GM19324 (cell line): ENCODE data around the gene DDB1.

Experiments used
- ATAC-seq: cut with Tn5 transposase; IDR thresholded peaks from one replicate; pipeline ENCODE4 v1.9.1; 2021; ENCODE audit warnings: mild to moderate bottlenecking, moderate library complexity; ENCODE audit not compliant: unreplicated experiment, low FRiP score

The DDB1 gene

DNA sequence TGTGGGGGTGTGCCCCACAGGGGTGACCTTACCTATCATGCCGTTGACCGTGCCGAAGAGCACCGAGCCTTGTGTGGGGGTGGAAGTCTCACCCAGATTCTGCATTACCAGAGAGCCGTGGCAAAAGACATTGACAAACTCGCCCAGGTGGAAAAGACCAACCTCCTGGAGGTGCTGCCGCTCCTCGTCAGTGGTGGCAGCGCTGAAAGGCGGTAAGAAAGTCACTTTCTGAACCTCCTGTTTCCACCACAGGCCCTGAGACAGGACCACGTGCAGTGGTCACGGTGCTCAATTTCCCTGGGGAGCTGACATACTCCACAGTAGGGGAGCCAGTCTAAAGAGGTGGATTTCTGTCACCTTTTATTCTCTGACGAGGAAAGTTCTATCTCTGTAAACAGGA lies 30.4 kb downstream of the DDB1 start:
- ATAC-seq, result no peak

DNA sequence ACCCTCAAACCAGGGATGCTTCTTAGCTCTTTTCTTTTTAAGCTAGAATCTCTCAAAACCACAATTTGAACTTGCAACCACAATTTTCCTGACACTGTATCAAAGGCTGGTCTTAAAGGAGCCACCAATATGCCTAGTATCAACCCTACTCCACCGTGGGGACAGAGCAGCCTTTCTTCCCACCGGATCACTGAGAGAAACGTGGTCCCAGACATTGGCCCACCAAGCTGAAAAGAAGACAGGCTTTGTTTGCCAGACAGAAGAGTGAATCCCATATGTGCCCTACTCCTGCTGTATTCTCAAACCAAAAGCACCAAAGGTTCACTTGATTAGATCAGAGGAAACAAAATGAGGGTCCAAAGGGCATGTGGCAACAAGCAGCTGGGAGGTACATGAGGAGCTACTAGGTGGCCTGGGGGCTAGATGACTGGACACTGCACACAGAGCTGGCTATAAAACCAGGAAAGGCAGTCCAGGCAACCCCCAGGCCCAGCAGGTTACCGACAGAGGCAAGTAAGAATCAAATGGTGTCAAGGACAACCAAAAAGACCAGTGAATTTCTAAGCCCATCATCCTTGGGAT lies 34.2 kb downstream of the DDB1 start:
- no peak for ATAC-seq

DNA sequence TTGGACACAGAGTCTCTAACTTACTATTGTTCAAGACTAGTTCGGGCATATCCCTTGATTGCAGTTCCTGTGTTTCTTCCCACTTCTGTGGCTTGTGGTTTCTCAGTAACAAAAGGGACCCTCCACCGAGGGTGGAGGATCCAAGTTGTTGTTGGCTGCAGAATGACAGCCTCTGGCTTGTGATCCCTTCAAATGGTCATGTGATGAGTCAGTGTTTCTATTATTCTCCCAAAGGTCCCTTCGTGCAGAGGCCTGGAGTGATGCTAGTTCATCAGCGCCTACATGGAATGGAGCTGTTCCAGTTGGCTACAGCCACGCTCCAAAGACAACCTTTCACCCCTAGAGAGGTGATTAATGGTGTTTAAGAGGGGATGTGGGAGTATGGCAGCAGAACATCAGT lies 35.2 kb downstream of the DDB1 start:
- no peak for ATAC-seq

DNA sequence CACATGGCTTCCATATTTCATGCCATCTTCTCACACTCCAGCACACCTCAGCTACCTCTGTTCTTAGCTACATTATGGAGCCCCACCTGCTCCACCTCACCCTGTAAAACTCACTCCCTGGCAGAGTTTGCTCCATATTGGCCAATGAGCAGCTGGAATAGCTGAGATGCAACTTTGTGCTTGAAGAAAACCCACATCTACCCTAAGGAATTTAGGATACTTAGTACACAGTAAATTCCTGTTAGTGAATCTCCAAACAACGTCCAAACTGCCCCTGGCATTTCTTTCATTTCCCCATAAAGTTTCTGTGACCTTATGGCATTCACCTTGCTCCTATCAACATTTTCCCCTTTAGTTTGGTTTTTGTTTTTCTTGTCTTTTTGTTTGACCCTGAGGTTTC lies 35.6 kb downstream of the DDB1 start:
- no peak for ATAC-seq

DNA sequence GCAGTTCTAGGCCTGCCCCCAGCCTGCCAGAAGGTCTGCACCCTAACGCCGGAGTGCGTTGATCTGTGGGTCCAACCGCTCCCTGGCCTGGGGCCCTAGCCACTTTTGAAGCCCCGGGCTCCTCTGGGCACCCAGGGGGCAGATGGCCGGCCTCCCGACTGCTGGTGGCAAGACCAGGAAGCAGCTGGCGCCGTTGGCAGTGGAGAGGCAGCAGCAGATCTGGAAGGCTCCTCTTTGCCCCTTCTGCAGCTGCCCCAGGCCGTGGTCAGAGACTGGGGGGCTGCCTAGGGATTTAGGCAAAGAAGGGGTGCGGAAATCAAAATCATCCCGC lies 37.3 kb downstream of the DDB1 start:
- no peak for ATAC-seq

DNA sequence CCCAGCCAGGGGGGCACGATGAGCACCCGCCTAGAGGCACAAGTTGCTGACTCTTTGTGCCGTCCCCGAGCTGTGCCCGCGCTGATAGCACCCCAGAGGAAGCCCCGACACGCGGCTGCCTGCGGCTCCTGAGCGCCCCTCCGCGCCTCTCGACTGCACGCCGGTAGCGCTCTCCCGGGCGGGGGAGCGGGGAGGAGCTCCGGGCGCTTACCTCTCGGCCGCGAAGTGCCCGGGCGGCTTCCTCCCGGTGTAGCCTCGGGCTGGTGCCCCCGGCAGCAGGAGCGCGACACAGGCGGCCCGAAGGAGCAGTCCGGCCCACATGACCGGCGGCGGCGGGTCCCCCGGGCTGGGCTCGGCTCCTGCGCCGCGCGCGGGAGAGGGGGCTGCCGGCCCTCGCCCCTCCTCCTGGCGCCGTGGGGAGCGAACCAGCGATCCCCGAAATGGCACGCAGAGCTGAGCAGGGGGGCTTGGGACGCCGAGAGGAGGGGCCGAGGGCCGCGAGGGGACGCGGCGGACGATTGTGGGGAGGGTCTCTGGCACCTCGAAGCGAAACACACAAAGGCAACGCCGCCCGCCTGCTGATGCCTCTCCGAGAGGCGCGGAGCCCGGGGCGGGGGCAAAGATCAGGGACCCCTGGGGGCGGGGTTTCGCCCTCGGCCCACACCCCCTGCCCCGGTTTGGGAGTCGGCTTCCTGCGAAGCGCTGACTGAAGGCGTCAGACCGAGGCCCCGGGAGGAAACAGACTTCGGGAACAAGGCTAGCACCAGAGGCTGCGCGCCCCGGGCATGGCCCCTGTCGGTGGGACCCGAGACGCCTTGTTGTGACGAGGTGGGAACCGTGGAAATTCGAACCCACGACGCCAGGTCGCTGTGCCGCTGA lies 37.9 kb downstream of the DDB1 start, which contains the start of gene VWCE:
VWCE (minus strand) TSS at position 600 of the 879 bp plus-strand sequence; CDS start at position 321, 279 bp downstream.
- peak; percentile 60 for ATAC-seq

DNA sequence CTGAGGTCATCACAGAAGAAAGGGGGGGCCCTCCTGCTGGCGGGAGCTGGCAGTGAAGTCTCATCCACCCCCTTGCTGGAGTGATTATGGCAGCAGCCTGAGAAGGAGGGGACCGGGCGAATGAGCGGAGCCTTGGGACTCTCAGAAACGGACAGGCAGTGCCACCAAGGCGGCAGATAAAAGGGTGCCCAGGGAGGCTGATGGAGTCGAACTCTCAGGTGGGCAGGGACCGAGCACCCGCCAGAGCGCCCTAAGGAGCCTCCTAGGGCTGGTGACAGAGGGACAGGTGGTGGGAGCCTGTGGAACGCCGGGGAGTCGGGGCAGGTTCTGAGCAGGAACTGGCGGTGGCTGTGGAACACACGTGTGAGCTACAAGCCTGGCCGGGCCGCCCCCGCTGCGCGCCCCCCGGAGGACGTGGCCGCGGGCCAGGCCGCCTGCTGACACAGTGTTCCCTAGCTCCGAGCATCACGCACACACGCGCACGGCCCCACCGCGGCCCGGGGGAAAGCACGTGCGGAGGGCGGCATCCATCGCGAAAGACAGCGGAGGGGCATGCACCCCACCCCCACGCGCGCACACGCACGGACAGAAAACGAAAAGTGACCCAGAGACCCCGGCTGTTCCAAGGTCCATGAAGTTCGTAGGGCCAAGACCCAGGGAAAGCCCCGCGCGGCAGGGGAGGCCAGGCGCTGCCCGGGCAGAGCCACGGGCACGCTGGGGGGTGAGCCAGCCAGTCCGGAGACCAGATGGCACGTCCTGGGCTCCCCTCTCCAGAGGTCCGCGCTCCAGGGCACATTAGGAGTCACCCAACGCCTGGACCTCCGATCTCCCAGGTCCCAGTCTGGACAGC lies 38.8 kb downstream of the DDB1 start:
- ATAC-seq, result peak; percentile 32

DNA sequence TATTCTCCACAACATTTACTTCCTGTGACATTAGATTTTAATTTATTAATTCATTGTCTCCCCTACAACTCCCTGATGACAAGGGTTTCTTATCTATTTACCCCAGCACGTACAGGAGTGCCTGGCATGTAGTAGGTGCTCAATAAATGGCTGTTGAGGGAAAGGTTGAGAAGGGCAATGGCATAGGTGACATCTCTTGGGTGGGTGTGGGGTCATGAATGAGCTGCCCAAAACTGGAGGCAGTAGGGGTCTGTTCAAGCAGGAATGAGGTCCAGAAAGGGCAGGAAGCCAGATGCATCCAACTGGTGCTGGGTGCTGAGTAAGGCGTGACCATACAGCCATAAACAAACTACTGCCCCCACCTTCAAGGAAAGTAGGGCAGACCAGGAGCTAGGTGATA lies 40.5 kb downstream of the DDB1 start:
- ATAC-seq, result no peak

DNA sequence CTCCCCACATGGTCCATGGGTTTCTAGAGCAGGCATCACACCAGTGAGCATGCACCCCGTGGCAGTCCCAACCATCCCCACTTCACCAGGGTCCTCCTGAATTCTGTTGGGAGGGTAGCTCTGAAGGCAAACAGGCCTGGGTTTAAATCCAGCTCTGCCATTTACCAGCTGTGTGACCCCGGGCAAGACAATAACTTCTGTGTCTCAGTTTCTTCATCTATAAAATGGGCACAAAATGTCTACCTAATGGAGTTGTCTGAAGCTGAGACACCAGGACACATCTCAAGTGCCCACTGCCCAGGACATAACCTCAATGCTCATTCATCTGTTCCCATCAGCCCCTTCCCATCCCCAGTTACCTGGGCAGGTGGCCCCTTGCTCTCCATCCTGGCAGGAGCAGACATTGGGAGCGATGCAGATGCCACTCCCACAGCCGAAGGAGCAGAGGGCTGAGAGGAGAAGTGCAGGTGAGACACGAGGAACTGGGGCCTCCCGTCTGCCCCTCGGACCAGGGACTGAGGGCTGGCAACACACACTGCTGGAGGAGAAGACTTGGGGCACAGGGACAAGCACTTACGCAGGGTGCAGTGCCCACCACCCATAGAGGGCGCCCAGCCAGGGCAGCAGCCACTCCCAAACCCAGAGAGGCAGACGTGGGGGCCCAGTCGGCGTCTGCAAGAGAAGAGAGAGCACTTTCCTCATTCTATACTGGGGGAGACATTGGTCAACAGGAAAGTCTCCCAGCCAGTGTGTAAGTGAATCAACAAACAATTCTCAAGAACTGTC lies 41.8 kb downstream of the DDB1 start:
- no peak for ATAC-seq

DNA sequence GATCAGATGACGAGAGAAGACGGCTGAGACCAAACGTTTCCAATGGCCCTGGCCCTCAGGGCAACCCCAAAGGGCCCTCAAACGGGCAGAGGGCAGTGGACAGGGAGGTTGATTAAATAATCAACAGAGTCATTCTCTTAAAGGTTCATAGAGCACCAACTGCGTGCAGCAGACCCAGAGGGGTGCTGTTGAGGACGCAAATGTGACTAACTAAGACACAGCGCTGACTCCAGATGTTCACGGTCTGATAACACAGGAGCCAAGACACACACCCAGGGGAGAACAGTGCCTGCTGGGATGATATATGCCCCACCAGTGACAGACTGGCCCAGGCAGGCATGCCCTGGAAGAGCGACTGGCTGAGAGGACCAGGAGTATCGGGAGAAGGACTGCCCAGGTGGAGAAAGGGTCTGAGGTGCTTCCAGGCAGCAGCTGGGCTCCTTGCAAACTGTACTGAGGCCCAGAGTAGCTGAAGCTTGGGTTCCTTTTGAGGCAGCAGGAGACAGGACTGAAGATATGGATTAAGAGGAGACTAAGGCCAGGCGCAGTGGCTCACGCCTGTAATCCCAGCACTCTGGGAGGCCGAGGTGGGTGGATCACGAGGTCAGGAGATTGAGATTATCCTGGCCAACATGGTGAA lies 45.4 kb downstream of the DDB1 start:
- no peak for ATAC-seq

DNA sequence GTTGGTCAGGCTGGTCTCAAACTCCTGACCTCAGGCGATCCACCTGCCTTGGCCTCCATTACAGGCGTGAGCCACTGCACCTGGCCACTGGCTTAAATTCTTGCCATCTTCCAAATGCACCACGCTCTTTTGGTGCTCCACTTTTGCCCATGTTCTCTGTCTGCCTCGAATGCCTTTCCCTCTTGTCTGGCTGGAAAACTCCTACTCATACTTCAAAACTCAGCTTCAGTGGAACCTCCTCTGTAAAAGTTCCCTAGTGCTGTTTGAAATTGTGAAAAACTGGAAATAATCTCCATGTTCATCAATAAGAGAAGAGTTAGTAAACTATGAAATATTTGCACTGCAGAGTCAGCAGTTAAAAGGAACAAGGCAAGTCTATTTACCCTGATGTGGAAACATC lies 49.3 kb downstream of the DDB1 start:
- ATAC-seq, result no peak

DNA sequence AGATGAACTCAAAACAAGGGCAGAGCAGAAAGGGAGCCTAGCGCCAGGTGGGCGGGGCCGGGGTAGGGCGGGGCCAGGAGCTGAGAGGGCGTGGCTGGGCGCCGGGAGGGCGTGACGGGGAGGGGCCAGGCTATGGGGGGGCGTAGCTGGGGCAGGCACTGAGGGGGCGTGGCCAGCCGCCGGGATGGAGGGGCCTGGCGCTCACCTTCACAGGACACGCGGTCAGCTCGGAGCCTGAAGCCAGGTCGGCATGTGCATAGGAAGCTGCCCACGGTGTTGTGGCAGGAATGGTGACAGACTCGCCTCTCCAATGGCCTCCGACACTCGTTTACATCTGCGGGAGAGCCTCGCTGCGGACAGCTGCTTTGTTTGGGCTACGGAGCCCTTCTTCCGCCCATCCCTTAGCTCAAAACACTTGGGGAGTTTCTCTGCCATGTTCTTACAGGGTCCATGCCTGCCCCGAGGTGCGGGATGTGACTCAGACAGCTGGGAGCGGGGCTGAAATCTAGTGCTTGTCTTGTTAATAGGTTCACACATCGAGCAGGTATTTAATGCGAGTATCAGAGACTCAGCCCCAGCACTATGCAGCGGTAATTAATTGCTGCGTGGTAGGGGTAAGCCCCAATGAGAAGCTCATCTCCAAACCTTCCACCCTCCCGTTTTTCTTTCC lies 51.2 kb downstream of the DDB1 start:
- no peak for ATAC-seq

DNA sequence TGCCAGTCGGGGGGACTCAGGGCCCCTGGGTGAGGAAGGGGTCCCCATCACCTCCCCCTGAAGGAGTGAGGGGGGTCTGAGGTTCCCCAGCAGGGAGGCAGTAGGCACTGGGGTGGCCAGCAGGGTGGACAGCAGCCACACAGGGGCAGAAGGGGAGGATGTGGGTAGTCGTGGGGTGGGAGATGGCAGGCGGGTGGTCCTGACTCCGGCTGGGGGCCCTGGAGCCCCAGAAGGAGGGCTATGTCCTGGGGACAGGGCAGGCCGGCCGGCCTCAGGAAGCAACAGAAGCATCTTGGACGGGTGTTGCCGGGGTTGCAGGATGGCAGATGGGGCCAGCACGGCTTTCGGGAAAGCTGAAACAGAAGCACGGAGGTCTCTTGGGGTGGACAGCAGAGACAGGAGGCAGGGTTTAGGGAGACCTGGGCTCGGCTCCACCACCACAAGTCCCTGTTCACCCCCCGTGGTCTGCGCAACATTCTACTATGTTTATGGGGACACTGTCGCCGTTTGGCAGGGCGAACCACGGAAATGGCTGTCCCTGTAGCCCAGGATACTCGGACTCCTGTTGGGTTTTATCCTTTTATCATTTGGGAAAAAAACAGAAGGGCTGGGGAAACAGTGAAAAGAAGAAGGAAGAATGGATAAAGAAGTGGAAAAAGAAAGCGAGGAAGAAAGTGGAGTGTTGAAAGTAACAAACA lies 51.9 kb downstream of the DDB1 start:
- ATAC-seq, result no peak

DNA sequence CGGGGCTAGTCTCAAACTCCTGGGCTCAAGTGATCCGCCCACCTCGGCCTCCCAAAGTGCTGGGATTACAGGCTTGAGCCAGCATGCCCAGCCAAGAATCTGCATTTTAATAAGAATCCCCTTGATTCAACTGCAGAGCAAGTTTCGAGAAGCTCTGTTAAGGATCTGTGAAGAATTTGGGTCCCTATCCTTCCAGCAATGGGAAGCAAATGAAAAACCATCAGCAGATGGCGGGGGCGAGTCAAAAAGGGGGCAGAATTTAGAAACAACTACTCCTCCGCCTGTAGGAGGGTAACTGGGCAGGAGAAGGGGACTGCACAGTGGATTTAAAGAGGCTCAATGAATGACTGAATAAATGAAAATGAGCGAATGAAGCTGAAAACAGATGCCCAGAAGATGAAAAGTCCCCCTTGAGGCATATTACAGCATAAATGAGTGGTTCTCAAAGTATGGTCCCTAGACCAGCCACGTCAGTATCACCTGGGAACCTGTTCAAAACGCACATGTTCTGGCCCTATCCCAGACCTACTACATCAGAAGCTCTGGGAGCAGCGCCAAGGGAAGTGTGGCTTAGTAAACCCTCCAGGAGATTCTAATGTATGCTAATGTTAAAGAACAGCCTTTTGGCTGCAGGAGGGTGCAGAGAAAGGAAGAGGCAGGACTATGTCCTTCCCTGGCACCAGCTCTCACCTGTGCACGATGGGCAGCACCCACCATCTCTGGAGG lies 52.8 kb downstream of the DDB1 start:
- ATAC-seq, result no peak

DNA sequence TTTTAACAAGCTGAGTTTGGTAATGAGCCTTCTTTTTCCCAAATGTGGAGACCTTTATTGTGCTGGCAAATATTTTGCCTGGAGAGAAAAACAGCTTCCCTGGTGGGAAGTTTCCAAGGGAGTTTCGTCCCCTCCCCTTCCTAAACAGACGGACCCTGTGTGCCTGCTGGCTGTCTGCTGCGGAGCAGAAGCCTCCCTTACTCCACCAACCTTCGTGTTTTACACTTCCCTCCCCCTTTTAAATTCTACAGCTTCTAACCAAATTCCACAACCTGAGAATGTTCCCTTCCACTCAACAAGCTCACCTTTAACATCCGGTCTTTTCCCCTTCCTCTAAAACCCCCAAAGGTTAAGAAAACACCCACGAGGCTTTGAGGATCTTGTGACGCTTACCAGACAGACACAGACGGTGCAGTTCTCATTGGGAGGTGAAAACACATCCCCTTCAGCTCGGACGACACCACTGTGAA lies 54.9 kb downstream of the DDB1 start:
- ATAC-seq, result no peak

DNA sequence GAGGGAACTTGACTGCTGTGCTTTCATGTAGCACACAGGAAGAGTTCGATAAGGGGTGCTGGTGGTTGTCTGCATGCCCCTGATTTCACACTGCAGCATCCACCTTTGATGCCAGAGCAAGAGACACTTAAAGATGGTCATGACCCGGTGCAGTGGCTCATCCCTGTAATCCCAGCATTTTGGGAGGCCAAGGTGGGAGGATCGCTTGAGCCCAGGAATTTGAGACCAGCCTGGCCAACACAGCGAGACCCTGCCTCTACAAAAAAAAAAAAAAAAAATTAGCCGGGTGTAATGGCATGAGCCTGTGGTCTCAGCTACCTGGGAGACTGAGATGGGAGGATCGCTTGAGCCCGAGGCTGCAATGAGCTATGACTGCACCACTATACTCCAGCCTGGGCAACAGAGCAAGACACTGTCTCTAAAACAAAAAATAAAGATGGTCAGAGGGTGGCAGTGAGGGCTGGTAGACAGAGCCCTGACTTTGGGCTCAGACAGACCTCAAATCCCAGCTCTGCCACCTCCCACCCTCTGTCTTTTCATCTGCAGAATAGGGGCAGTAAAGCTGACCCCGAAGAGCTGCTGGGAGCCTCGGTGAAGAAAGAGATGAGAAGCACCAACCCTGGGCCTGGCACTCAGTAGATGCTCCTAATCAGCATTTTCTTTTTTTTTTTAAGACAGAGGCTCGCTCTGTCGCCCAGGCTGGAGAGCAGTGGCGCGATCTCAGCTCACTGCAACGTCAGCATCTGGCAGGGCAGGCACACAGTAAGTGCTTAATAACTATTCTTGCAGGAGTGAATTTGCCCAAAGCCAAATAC lies 55.5 kb downstream of the DDB1 start:
- ATAC-seq, result no peak

DNA sequence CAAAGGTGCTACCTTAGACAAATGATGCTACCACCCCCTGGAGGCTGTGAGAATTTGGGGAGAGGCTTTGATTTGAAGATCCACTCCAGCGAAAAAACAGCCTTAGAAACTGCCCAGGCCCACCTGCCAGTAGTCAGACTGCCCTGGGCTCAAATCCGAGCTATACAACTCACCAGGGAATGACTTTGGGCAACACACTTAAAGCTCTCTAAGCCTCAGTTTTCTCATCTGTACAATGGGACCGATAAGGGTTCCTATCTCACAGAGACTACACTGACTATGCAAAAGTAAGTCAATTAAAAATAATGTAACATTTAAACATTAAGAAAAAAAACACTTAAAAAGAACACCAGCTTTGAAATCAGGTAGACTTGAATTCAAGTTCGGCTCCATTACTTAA lies 57.7 kb downstream of the DDB1 start:
- no peak for ATAC-seq
